RWPE1 (cell line): ENCODE results near the gene UPF2.

ENCODE experiments used
- CTCF ChIA-PET: fragments of 350-600 bp; sonication (Branson Sonifier 250); formaldehyde crosslinking; extraction: SDS; loops from one replicate; lab custom pipeline; 2021; lab: Yijun Ruan, JAX
- POLR2A ChIA-PET: fragments of 400-600 bp; formaldehyde crosslinking; extraction: SDS; loops from one replicate; lab custom pipeline; 2020; ENCODE audit warnings: antibody characterized with exemption; ENCODE audit not compliant: low non-redundant PET; lab: Yijun Ruan, JAX
- DNase-seq: peaks from one replicate; pipeline ENCODE4 v3.0.0; 2012; ENCODE audit warnings: low spot score
- H3K27ac ChIP-seq: fragments of 450-650 bp; 2 replicates; pipeline ENCODE4 v1.5.1; 2017
- CTCF ChIP-seq: fragments of 450-650 bp; conservative IDR thresholded peaks from 2 replicates; pipeline ENCODE4 v1.5.1; 2017; ENCODE audit warnings: low read depth, mild to moderate bottlenecking

UPF2 gene

GRCh38 chr10:11907914-11908313, 134.7 kb downstream of the UPF2 start:
- no peak overlapping the region; the same call in 1 of the 2 replicates for H3K27ac ChIP-seq
- ChIA-PET POLR2A (no interaction called here), CTCF (interaction anchor here (0.5 kb wide), 1 partner anchor 68 kb away, joined by 4 read pairs; no protein-coding TSS in a partner anchor)
- no peak for DNase-seq
- TF ChIP-seq CTCF, result no peak

GRCh38 chr10:11906714-11907113, 135.9 kb downstream of the UPF2 start:
- ChIA-PET CTCF (interaction anchor here (0.6 kb wide), 1 partner anchor 73 kb away, joined by 3 read pairs; no protein-coding TSS in a partner anchor), POLR2A (no interaction called here)
- no peak for DNase-seq
- no peak for TF ChIP-seq CTCF
- no peak overlapping the region for H3K27ac ChIP-seq

GRCh38 chr10:11902646-11903045, 140.0 kb downstream of the UPF2 start:
- no peak for TF ChIP-seq CTCF
- H3K27ac ChIP-seq, result peak overlapping the region; percentile 89; the same call in 1 of the 2 replicates
- ChIA-PET CTCF (no interaction called here), POLR2A (no interaction called here)
- no peak for DNase-seq

- peak overlapping the region; percentile 89; the same call in 1 of the 2 replicates for H3K27ac ChIP-seq
- CTCF ChIA-PET, result no interaction called here
- POLR2A ChIA-PET, result no interaction called here
- no peak for TF ChIP-seq CTCF
- no peak for DNase-seq
Observed at GRCh38 chr10:11901833-11902475, 140.7 kb downstream of the UPF2 start.

- DNase-seq, result no peak
- ChIA-PET POLR2A (no interaction called here), CTCF (no interaction called here)
- peak overlapping the region; percentile 89; the same call in 1 of the 2 replicates for H3K27ac ChIP-seq
- no peak for TF ChIP-seq CTCF
Observed at GRCh38 chr10:11901454-11901832, 141.2 kb downstream of the UPF2 start.

- ChIA-PET CTCF (no interaction called here), POLR2A (no interaction called here)
- TF ChIP-seq CTCF, result no peak
- peak overlapping the region; percentile 89; the same call in 1 of the 2 replicates for H3K27ac ChIP-seq
- DNase-seq, result no peak
Observed at GRCh38 chr10:11901036-11901301, 141.6 kb downstream of the UPF2 start.
